WTC11 (cell line): ENCODE data around the gene DNLZ. TPM values are rescaled to one million over a fixed set of nuclear protein-coding genes. Genes with fewer than 3 reads are reported as not detected.

ENCODE experiments used
- ATAC-seq: fragments of 200-7000 bp; cut with Tn5 transposase; 2 replicates; pipeline ENCODE4 v1.10.0; 2021; ENCODE audit warnings: mild to moderate bottlenecking, moderate library complexity
- CTCF ChIA-PET: fragments of 300-600 bp; sonication (Branson Sonifier 250); formaldehyde crosslinking; loops from one replicate; lab custom pipeline; 2021; ENCODE audit warnings: antibody characterized with exemption; lab: Charles Lee
- POLR2A ChIA-PET: fragments of 350-600 bp; sonication (Branson Sonifier 250); formaldehyde crosslinking; loops from one replicate; lab custom pipeline; 2021; ENCODE audit warnings: antibody characterized with exemption; lab: Charles Lee
- DNase-seq: peaks from one replicate; pipeline ENCODE4 v3.0.0; 2021; ENCODE audit warnings: low spot score
- H3K27ac Mint-ChIP-seq: 2 replicates; pipeline ENCODE4 v1.8.0; 2021; ENCODE audit warnings: mixed read lengths
- H3K27me3 Mint-ChIP-seq: 2 replicates; pipeline ENCODE4 v1.8.0; 2021; ENCODE audit warnings: low read depth, mild to moderate bottlenecking, moderate library complexity, mixed read lengths
- H3K36me3 Mint-ChIP-seq: 2 replicates; pipeline ENCODE4 v1.8.0; 2021; ENCODE audit warnings: mixed read lengths
- H3K4me1 Mint-ChIP-seq: 2 replicates; pipeline ENCODE4 v1.8.0; 2022; ENCODE audit warnings: mixed read lengths
- H3K4me3 Mint-ChIP-seq: 2 replicates; pipeline ENCODE4 v1.8.0; 2021; ENCODE audit warnings: mild to moderate bottlenecking, moderate library complexity, mixed read lengths
- H3K9me3 Mint-ChIP-seq: 2 replicates; pipeline ENCODE4 v1.8.0; 2021; ENCODE audit warnings: mixed read lengths
- AFF4 ChIP-seq: sonication (generic); formaldehyde crosslinking; IDR thresholded peaks from 2 replicates; pipeline ENCODE4 v1.8.1; 2023; ENCODE audit warnings: mild to moderate bottlenecking, missing genetic modification reagents, borderline replicate concordance
- ATF3 ChIP-seq: sonication (generic); formaldehyde crosslinking; conservative IDR thresholded peaks from 2 replicates; pipeline ENCODE4 v1.8.1; 2022; ENCODE audit warnings: mild to moderate bottlenecking, missing genetic modification reagents
- ATF6 ChIP-seq: sonication (generic); formaldehyde crosslinking; IDR thresholded peaks from 2 replicates; pipeline ENCODE4 v1.8.1; 2023; ENCODE audit warnings: mild to moderate bottlenecking, missing genetic modification reagents
- CREB1 ChIP-seq: sonication (generic); formaldehyde crosslinking; IDR thresholded peaks from 2 replicates; pipeline ENCODE4 v1.8.0; 2023; ENCODE audit warnings: mild to moderate bottlenecking, missing genetic modification reagents
- ELF4 ChIP-seq: sonication (generic); formaldehyde crosslinking; IDR thresholded peaks from 2 replicates; pipeline ENCODE4 v1.8.1; 2022; ENCODE audit warnings: low read depth, mild to moderate bottlenecking, moderate library complexity, missing genetic modification reagents
- FOXJ3 ChIP-seq: sonication (generic); formaldehyde crosslinking; IDR thresholded peaks from 2 replicates; pipeline ENCODE4 v1.9.0; 2021; ENCODE audit warnings: missing genetic modification reagents, mild to moderate bottlenecking, borderline replicate concordance
- GTF2I ChIP-seq: fragments of 250-450 bp; sonication (Bioruptor Pico); conservative IDR thresholded peaks from 2 replicates; pipeline ENCODE4 v1.4.0; 2021; ENCODE audit warnings: mild to moderate bottlenecking
- NR1H2 ChIP-seq: sonication (generic); formaldehyde crosslinking; IDR thresholded peaks from 2 replicates; pipeline ENCODE4 v1.9.0; 2021; ENCODE audit warnings: mild to moderate bottlenecking, moderate library complexity, missing genetic modification reagents
- PREB ChIP-seq: sonication (generic); formaldehyde crosslinking; IDR thresholded peaks from 2 replicates; pipeline ENCODE4 v1.8.1; 2022; ENCODE audit warnings: mild to moderate bottlenecking, missing genetic modification reagents, moderate library complexity, borderline replicate concordance
- RORB ChIP-seq: fragments of 250-450 bp; sonication (Bioruptor Pico); IDR thresholded peaks from 2 replicates; pipeline ENCODE4 v1.9.0; 2021; ENCODE audit warnings: mild to moderate bottlenecking
- SMAD3 ChIP-seq: sonication (generic); formaldehyde crosslinking; IDR thresholded peaks from 2 replicates; pipeline ENCODE4 v1.8.0; 2022; ENCODE audit warnings: missing genetic modification reagents, mild to moderate bottlenecking, borderline replicate concordance
- SMAD4 ChIP-seq: sonication (generic); formaldehyde crosslinking; IDR thresholded peaks from 2 replicates; pipeline ENCODE4 v1.8.0; 2022; ENCODE audit warnings: mild to moderate bottlenecking, missing genetic modification reagents
- SOX15 ChIP-seq: fragments of 250-450 bp; sonication (Bioruptor Pico); IDR thresholded peaks from 2 replicates; pipeline ENCODE4 v1.9.0; 2021; ENCODE audit warnings: mild to moderate bottlenecking
- ZBTB43 ChIP-seq: sonication (generic); formaldehyde crosslinking; IDR thresholded peaks from 2 replicates; pipeline ENCODE4 v1.8.1; 2023; ENCODE audit warnings: mild to moderate bottlenecking, missing genetic modification reagents
- ZNF121 ChIP-seq: sonication (generic); formaldehyde crosslinking; IDR thresholded peaks from 2 replicates; pipeline ENCODE4 v1.8.0; 2023; ENCODE audit warnings: missing genetic modification reagents
- ZNF512 ChIP-seq: sonication (generic); formaldehyde crosslinking; IDR thresholded peaks from 2 replicates; pipeline ENCODE4 v1.8.1; 2022; ENCODE audit warnings: missing genetic modification reagents, borderline replicate concordance
- ZNF532 ChIP-seq: fragments of 250-450 bp; sonication (Bioruptor Pico); IDR thresholded peaks from 2 replicates; pipeline ENCODE4 v1.9.0; 2021; ENCODE audit warnings: mild to moderate bottlenecking, borderline replicate concordance
- total RNA-seq: library from RNA; stranded (reverse); gene quantifications from 3 replicates; pipeline ENCODE4 v1.2.3, GENCODE V29; 2021

The DNLZ gene
- total RNA-seq, 1 experiment from 2014 or later = 17.2 TPM

- TF ChIP-seq ZNF532 (no peak), GTF2I (CRISPR knock-in tag) (no peak), ZNF512 (CRISPR knock-in tag) (no peak), ATF6 (CRISPR knock-in tag) (no peak), ZBTB43 (CRISPR knock-in tag) (no peak), ELF4 (CRISPR knock-in tag) (no peak), ATF3 (CRISPR knock-in tag) (no peak)
Measured at GRCh38 chr9:136368190-136368589, 4.6 kb upstream of the DNLZ start (continued).

- H3K4me3 Mint-ChIP-seq = no peak overlapping the region
- peaks cover 4% of the 10 kb centered on the region for H3K4me1 Mint-ChIP-seq
- DNase-seq = no peak
- no peaks in the 10 kb centered on the region for H3K36me3 Mint-ChIP-seq
- POLR2A ChIA-PET = no interaction called here
- H3K27me3 Mint-ChIP-seq = no peaks in the 10 kb centered on the region
- CTCF ChIA-PET = interaction anchor here (0.6 to 1.8 kb wide), 4 partner anchors 28 to 78 kb away, joined by 3 to 8 read pairs (median 6); no protein-coding TSS in a partner anchor
- no peak for ATAC-seq
- H3K9me3 Mint-ChIP-seq = no peaks in the 10 kb centered on the region
- peak overlapping the region; percentile 19; the same call in 1 of the 2 replicates for H3K27ac Mint-ChIP-seq
- TF ChIP-seq SMAD4 (CRISPR knock-in tag) = no peak
- TF ChIP-seq NR1H2 (CRISPR knock-in tag) = no peak
- TF ChIP-seq AFF4 (CRISPR knock-in tag) = no peak
- TF ChIP-seq CREB1 (CRISPR knock-in tag) = no peak
- no peak for TF ChIP-seq GTF2I (CRISPR knock-in tag)
- no peak for TF ChIP-seq ZNF121 (CRISPR knock-in tag)
- no peak for TF ChIP-seq SMAD3 (CRISPR knock-in tag)
- TF ChIP-seq PREB (CRISPR knock-in tag) = no peak
- TF ChIP-seq RORB (CRISPR knock-in tag) = no peak
- TF ChIP-seq SOX15 (CRISPR knock-in tag) = no peak
- no peak for TF ChIP-seq FOXJ3 (CRISPR knock-in tag)
Measured at GRCh38 chr9:136367296-136368145, 4.0 kb upstream of the DNLZ start.
